Measurements from ENCODE around the gene ABAT. TPM values are rescaled to one million over a fixed set of nuclear protein-coding genes. Genes with fewer than 3 reads are reported as not detected.

The ABAT gene
- polyA plus RNA-seq, 4 donors = 13.4 to 41.6 (median 34.6) TPM

DNA sequence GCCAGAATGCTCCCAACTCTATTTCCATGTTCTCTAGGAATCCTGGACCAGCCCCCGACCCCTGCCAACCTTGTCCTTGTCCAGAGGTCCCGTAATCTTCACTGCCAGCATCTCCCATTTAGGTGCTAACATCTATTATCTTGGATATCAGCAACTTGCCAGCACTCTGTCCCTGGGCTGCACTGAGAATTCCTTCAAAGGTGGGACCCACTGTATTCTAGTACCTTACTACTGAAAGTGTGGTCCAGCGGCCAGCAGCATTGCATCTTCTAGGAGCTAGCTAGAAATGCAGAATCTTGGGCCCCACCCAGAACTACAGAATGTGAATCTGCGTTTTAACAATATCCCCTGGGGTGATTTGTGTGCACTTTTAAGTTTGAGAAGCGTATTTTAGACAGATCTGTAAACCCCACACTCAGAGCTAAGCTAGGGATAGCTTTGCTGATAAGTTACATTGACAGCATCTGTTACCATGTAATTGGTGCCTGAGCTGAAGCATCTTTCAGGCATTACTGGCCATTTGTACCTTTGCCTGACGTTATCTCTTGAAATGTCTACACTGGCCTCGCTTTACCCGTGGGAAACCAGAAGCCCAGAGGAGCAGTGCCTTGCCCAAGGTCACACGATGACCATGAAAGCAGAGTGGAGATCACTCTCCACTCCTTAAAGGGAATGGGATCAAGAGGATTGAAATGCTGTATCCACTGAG, 8.3 kb downstream of the ABAT start:
- DNase-seq = no peak
- H3K4me1 ChIP-seq (ENCODE audit: control insufficient read depth in 3 of 3, insufficient read depth in 2 of 3, low read depth in 1 of 3, low read length in 2 of 3) = peaks cover 0 to 15% (median 7%) of the 10 kb centered on the region in 3 donors
- WGBS, 3 donors = 80 to 83% (median 81%) methylated on average over 9 of the region's 9 CpGs

DNA sequence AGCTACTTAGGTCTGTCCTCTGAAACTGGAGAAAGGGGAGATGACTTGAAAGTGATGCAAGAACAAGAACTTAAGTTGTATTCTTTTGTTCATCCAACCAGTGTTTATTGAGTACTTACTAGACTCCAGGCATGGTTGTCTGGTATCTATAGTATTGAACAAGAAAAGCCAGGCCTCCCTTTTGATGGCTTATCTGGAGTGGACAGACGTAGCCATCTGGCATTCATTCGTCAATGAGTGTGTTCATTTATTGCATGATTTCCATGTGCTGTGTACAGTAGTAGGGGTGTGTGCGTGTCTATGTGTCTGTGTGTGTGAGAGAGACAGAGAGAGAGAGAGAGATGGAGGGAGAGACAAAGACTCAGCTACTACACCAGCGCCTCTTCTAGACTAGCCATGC, 9.2 kb downstream of the ABAT start:
- no peak overlapping the region for H3K4me3 ChIP-seq (ENCODE audit: low read depth in 1 of 3, low read length in 3 of 3)
- peaks cover 0 to 22% (median 0%) of the 10 kb centered on the region in 3 donors for H3K36me3 ChIP-seq (ENCODE audit: control insufficient read depth in 3 of 3, insufficient read depth in 2 of 3, low read depth in 1 of 3, low read length in 3 of 3)
- H3K27me3 ChIP-seq (ENCODE audit: control insufficient read depth in 3 of 3, insufficient read depth in 3 of 3, low read length in 3 of 3) = no peaks in the 10 kb centered on the region
- no peak overlapping the region for H3K27ac ChIP-seq (ENCODE audit: low read depth in 1 of 3, low read length in 2 of 3)
- H3K9me3 ChIP-seq (ENCODE audit: control insufficient read depth in 2 of 2, insufficient read depth in 1 of 2, low read depth in 1 of 2, low read length in 1 of 2) = peaks cover 0 to 5% of the 10 kb centered on the region in 2 donors
- peaks cover 0 to 7% (median 5%) of the 10 kb centered on the region in 3 donors for H3K4me1 ChIP-seq (ENCODE audit: control insufficient read depth in 3 of 3, insufficient read depth in 2 of 3, low read depth in 1 of 3, low read length in 2 of 3)
- WGBS, 3 donors = 66 to 78% (median 69%) methylated on average over 4 of the region's 4 CpGs
- FAIRE-seq (no peak), DNase-seq (no peak)

More for the DNA sequence above, 8.3 kb downstream of the ABAT start:
- no peak overlapping the region for H3K4me3 ChIP-seq (ENCODE audit: low read depth in 1 of 3, low read length in 3 of 3)
- no peak for FAIRE-seq
- peaks cover 0 to 21% (median 0%) of the 10 kb centered on the region in 3 donors for H3K36me3 ChIP-seq (ENCODE audit: control insufficient read depth in 3 of 3, insufficient read depth in 2 of 3, low read depth in 1 of 3, low read length in 3 of 3)
- peaks cover 0 to 5% of the 10 kb centered on the region in 2 donors for H3K9me3 ChIP-seq (ENCODE audit: control insufficient read depth in 2 of 2, insufficient read depth in 1 of 2, low read depth in 1 of 2, low read length in 1 of 2)
- no peaks in the 10 kb centered on the region for H3K27me3 ChIP-seq (ENCODE audit: control insufficient read depth in 3 of 3, insufficient read depth in 3 of 3, low read length in 3 of 3)
- no peak overlapping the region for H3K27ac ChIP-seq (ENCODE audit: low read depth in 1 of 3, low read length in 2 of 3)

DNA sequence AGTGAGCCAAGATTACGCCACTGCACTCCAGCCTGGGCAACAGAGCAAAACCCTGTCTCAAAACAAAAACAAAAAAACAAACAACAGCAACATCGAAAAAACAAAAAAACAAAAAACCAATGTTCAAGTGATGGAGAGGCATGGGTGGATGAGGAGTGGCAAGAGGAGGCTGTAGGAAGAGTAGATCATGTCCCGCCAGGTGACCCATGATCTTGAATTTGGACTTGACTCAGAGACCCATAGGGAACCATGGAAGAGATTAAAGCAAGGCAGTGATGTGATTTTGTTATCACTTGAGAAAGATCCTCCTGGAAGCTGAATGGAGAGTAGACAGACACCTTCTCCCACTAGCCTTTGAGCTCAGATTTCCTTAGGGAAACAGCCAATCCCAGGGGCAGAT, 11.2 kb downstream of the ABAT start:
- Histone ChIP-seq H3K27ac (ENCODE audit: low read depth in 1 of 3, low read length in 2 of 3) (no peak overlapping the region), H3K4me1 (ENCODE audit: control insufficient read depth in 3 of 3, insufficient read depth in 2 of 3, low read depth in 1 of 3, low read length in 2 of 3) (peaks cover 0 to 5% (median 0%) of the 10 kb centered on the region in 3 donors)
- WGBS, 3 donors = 41 to 78% (median 59%) methylated on average over 3 of the region's 3 CpGs

DNA sequence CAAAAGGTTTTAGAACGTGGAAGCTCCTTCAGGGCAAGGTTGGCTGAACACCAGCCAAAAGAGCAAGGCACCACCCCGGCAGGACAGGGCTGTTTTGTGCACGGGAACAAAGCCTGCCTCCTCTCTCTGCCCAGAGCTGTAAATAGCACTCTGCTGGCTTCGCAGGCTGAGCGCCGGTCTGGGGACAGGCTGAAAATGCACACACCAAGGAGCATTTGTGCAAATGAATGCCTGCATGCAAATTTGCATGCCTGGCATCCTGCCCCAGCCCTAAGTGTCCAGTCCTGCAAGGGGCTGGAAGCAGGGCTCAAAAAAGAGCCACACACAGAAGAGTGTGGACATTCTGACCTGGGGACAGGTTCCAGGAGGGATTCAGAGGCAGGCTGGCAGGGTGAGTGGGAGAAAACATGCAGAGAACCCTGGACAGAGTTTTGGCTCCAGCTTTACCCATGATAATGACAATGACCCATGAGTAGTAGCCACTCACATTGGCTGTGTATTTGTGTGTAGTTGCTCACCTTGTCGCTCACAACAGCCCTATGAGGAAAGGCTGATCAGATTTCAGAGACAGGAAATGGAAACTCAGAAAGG, 11.7 kb downstream of the ABAT start:
- Histone ChIP-seq H3K9me3 (ENCODE audit: control insufficient read depth in 2 of 2, insufficient read depth in 1 of 2, low read depth in 1 of 2, low read length in 1 of 2) (peaks cover 0 to 11% of the 10 kb centered on the region in 2 donors), H3K4me3 (ENCODE audit: low read depth in 1 of 3, low read length in 3 of 3) (no peak overlapping the region), H3K27ac (ENCODE audit: low read depth in 1 of 3, low read length in 2 of 3) (no peak overlapping the region), H3K27me3 (ENCODE audit: control insufficient read depth in 3 of 3, insufficient read depth in 3 of 3, low read length in 3 of 3) (no peaks in the 10 kb centered on the region), H3K4me1 (ENCODE audit: control insufficient read depth in 3 of 3, insufficient read depth in 2 of 3, low read depth in 1 of 3, low read length in 2 of 3) (peaks cover 0 to 5% (median 0%) of the 10 kb centered on the region in 3 donors), H3K36me3 (ENCODE audit: control insufficient read depth in 3 of 3, insufficient read depth in 2 of 3, low read depth in 1 of 3, low read length in 3 of 3) (peaks cover 0 to 20% (median 0%) of the 10 kb centered on the region in 3 donors)
- no peak for FAIRE-seq
- 6 to 29% (median 14%) methylated on average over 7 of the region's 7 CpGs for WGBS, 3 donors
- DNase-seq = peak; percentile 8 to 51

More for the DNA sequence above, 11.2 kb downstream of the ABAT start:
- FAIRE-seq = no peak
- Histone ChIP-seq H3K9me3 (ENCODE audit: control insufficient read depth in 2 of 2, insufficient read depth in 1 of 2, low read depth in 1 of 2, low read length in 1 of 2) (peaks cover 0 to 11% of the 10 kb centered on the region in 2 donors), H3K4me3 (ENCODE audit: low read depth in 1 of 3, low read length in 3 of 3) (no peak overlapping the region), H3K27me3 (ENCODE audit: control insufficient read depth in 3 of 3, insufficient read depth in 3 of 3, low read length in 3 of 3) (no peaks in the 10 kb centered on the region), H3K36me3 (ENCODE audit: control insufficient read depth in 3 of 3, insufficient read depth in 2 of 3, low read depth in 1 of 3, low read length in 3 of 3) (peaks cover 0 to 20% (median 0%) of the 10 kb centered on the region in 3 donors)
- no peak for DNase-seq

DNA sequence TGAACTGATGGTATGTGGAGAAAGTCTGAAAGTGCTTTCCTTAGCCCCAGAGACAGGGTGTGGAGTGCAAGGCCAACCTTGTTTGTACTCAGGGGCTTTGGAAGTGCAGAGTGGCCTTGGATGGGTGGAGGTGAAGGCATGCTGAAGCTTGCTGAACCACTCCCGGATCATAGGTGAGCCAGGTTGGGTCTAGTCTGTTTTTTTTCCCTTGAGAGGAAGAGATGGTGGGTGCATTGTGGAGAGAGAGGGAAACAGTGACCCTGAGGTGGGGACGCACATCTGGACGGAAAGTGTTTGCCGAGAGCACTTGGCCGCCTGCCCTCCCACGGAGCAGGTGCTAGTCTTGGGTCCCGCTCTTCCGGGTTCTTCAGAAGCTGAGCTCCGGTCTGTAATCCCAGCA, 12.5 kb downstream of the ABAT start:
- 14 to 79% (median 17%) methylated on average over 9 of the region's 9 CpGs for WGBS, 3 donors
- Histone ChIP-seq H3K27ac (ENCODE audit: low read depth in 1 of 3, low read length in 2 of 3) (no peak overlapping the region), H3K36me3 (ENCODE audit: control insufficient read depth in 3 of 3, insufficient read depth in 2 of 3, low read depth in 1 of 3, low read length in 3 of 3) (peaks cover 0 to 21% (median 0%) of the 10 kb centered on the region in 3 donors), H3K9me3 (ENCODE audit: control insufficient read depth in 2 of 2, insufficient read depth in 1 of 2, low read depth in 1 of 2, low read length in 1 of 2) (peaks cover 0 to 13% of the 10 kb centered on the region in 2 donors), H3K27me3 (ENCODE audit: control insufficient read depth in 3 of 3, insufficient read depth in 3 of 3, low read length in 3 of 3) (no peaks in the 10 kb centered on the region), H3K4me3 (ENCODE audit: low read depth in 1 of 3, low read length in 3 of 3) (no peak overlapping the region), H3K4me1 (ENCODE audit: control insufficient read depth in 3 of 3, insufficient read depth in 2 of 3, low read depth in 1 of 3, low read length in 2 of 3) (peaks cover 0 to 5% (median 0%) of the 10 kb centered on the region in 3 donors)
- no peak for FAIRE-seq
- peak in 1 of 2 donors; percentile 48 for DNase-seq

DNA sequence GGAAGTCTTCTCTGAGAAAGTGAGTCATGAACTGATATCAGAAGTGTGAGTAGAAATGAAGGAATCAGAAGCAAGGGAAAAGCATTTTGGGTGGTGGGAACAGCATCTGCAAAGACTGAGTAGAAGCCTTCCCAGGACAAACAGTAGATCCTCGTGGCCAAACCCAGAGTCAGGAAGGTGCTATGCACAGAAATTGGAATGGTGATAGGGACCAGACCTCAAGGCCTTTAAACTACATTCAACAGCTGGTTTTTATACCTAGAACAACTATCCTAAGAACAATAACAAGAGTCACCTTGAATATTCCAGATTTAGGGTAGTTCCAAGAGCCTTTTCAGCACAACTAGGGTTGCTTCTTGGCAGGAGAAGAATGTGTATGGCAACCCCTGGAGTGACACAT, 15.3 kb downstream of the ABAT start:
- peaks cover 0 to 5% (median 4%) of the 10 kb centered on the region in 3 donors for H3K4me1 ChIP-seq (ENCODE audit: control insufficient read depth in 3 of 3, insufficient read depth in 2 of 3, low read depth in 1 of 3, low read length in 2 of 3)
- no peak for DNase-seq
- H3K9me3 ChIP-seq (ENCODE audit: control insufficient read depth in 2 of 2, insufficient read depth in 1 of 2, low read depth in 1 of 2, low read length in 1 of 2) = peaks cover 0 to 21% of the 10 kb centered on the region in 2 donors
- 62 to 94% (median 90%) methylated on average over 1 of the region's 1 CpG for WGBS, 3 donors
- no peaks in the 10 kb centered on the region for H3K27me3 ChIP-seq (ENCODE audit: control insufficient read depth in 3 of 3, insufficient read depth in 3 of 3, low read length in 3 of 3)
- no peak for FAIRE-seq
- no peak overlapping the region for H3K27ac ChIP-seq (ENCODE audit: low read depth in 1 of 3, low read length in 2 of 3)
- H3K36me3 ChIP-seq (ENCODE audit: control insufficient read depth in 3 of 3, insufficient read depth in 2 of 3, low read depth in 1 of 3, low read length in 3 of 3) = peaks cover 0 to 22% (median 0%) of the 10 kb centered on the region in 3 donors
- no peak overlapping the region for H3K4me3 ChIP-seq (ENCODE audit: low read depth in 1 of 3, low read length in 3 of 3)

DNA sequence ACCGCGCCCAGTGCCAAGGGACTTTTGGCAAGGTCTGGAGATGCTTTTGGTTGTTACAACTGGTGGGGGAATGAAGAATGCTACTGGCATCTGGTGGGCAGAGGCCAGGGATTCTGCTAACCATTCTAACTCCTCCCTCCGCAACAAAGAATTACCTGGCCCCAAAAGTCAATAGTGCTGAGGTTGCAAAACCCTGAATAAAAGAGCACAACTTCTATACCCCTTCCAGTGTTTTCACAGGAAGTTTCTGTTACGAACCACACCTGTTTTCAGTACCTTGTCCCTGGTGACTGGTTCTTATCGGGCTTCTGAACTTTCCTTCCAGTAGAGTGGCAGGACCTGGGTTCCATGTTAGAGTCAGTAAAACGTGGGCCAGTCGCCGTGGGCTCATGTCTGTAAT, 17.3 kb downstream of the ABAT start:
- WGBS, 3 donors = 42 to 73% (median 55%) methylated on average over 8 of the region's 8 CpGs
- peak overlapping the region in 2 of 3 donors; percentile 42 to 45 for H3K27ac ChIP-seq (ENCODE audit: low read depth in 1 of 3, low read length in 2 of 3)

DNA sequence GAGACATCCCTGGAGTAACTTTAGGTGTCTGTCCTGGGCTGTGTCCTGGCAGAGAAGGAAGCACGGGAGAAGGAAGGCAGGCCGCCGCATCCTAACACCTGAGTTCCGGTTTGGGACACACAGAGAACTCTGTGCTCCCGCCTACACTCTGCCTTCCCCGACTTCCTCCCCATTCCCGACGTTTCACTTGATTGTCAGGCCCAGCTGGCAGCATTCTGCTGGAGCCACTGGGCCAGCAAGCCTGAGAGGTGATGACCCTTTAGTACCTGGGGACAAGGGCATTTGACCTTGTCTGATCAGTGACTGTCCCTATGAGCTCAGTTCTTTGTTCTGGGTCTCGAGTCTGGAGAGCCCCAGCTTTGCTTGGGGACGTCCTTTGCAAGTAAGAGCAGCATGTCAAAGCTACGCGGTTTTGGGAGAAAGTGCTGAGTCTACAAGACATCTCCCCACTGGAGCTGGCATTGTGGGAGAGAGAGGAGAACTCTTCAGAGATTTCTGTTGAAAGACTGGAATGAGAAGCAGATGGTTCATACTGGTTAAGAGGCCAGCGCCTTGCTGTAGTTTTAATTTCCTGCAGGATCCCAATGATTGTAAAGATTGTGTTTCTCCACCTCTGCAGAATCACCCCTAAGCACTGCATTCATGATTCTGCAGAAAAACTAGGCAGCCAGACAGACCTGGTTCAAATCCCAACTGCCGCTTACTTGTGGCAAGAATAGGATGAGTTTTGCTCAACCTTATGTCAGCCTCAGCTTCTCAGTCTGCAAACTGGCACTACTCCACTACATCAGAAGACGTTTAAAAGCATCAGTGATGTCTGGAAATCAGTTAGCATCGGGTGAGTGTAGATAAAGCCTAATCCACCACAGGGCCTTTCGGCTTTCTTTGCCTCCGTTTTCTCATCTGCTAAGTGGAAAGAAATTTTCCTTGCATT, 20.6 kb downstream of the ABAT start:
- Histone ChIP-seq H3K4me3 (ENCODE audit: low read depth in 1 of 3, low read length in 3 of 3) (no peak overlapping the region), H3K4me1 (ENCODE audit: control insufficient read depth in 3 of 3, insufficient read depth in 2 of 3, low read depth in 1 of 3, low read length in 2 of 3) (peaks cover 0 to 4% (median 0%) of the 10 kb centered on the region in 3 donors), H3K9me3 (ENCODE audit: control insufficient read depth in 2 of 2, insufficient read depth in 1 of 2, low read depth in 1 of 2, low read length in 1 of 2) (peaks cover 0 to 12% of the 10 kb centered on the region in 2 donors), H3K36me3 (ENCODE audit: control insufficient read depth in 3 of 3, insufficient read depth in 2 of 3, low read depth in 1 of 3, low read length in 3 of 3) (peaks cover 0 to 18% (median 0%) of the 10 kb centered on the region in 3 donors), H3K27me3 (ENCODE audit: control insufficient read depth in 3 of 3, insufficient read depth in 3 of 3, low read length in 3 of 3) (no peaks in the 10 kb centered on the region), H3K27ac (ENCODE audit: low read depth in 1 of 3, low read length in 2 of 3) (no peak overlapping the region)
- FAIRE-seq = no peak
- 84 to 86% (median 86%) methylated on average over 18 of the region's 18 CpGs for WGBS, 3 donors
- no peak for DNase-seq

More for the DNA sequence above, 17.3 kb downstream of the ABAT start:
- H3K4me1 ChIP-seq (ENCODE audit: control insufficient read depth in 3 of 3, insufficient read depth in 2 of 3, low read depth in 1 of 3, low read length in 2 of 3) = peaks cover 0 to 4% (median 0%) of the 10 kb centered on the region in 3 donors
- peaks cover 0 to 21% of the 10 kb centered on the region in 2 donors for H3K9me3 ChIP-seq (ENCODE audit: control insufficient read depth in 2 of 2, insufficient read depth in 1 of 2, low read depth in 1 of 2, low read length in 1 of 2)
- peaks cover 0 to 28% (median 0%) of the 10 kb centered on the region in 3 donors for H3K36me3 ChIP-seq (ENCODE audit: control insufficient read depth in 3 of 3, insufficient read depth in 2 of 3, low read depth in 1 of 3, low read length in 3 of 3)
- FAIRE-seq (no peak), DNase-seq (peak; percentile 12 to 48)
- H3K27me3 ChIP-seq (ENCODE audit: control insufficient read depth in 3 of 3, insufficient read depth in 3 of 3, low read length in 3 of 3) = no peaks in the 10 kb centered on the region
- no peak overlapping the region for H3K4me3 ChIP-seq (ENCODE audit: low read depth in 1 of 3, low read length in 3 of 3)

Data from small intestine (tissue), 7 donors.